HG02885 (cell line): ENCODE data around the gene ACAD10.
"Not testable (repeated sequence)": the region's sequence is repeated elsewhere in the genome, so short reads cannot be mapped to it uniquely, and the experiment has no call there.

Experiments
- ATAC-seq: cut with Tn5 transposase; IDR thresholded peaks from one replicate; pipeline ENCODE4 v1.9.1; 2021; ENCODE audit warnings: mild to moderate bottlenecking; ENCODE audit not compliant: unreplicated experiment, poor library complexity

Gene ACAD10

DNA sequence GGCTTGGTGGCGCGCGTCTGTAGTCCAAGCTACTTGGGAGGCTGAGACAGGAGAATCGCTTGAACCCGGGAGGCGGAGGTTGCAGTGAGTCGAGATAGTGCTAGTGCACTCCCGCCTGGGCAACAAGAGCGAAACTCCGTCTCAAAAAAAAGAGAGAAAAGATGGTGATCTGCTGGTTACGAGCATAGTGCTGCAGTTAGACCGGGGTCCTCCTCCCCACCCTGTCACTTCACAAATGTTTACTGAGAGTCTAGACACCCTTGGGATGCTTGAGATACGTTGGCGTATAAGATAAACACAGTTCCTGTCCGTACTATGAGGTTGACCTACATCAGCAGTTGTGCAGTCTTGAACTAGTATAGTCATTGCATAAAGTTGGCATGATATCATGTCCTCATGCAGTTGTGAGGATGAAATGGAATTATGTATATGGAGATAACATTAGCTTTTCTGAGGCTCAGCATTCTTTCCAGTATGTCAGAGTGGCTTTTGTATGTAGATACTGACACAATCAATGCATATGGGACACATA lies 787 bp downstream of the ACAD10 start:
- no peak for ATAC-seq

DNA sequence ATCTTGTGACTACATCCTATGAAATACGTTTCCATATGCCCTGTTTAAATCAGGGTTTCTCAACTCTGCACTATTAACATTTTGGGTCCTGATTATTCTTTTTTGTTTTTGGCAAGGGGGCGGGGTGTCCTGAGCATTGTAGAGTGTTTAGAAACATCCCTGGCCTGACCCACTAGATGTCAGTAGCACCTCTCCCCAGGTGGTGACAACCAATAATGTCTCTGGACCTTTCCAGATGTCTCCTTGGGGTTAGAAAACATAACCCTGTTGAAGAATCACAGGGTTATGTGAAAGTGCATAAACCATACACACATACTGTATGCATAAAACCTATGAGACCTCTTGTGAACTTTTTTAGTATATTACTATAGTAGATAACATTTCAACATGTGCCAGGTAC lies 1.4 kb downstream of the ACAD10 start:
- ATAC-seq: no peak

- no peak for ATAC-seq
Observed at GRCh38 chr12:111687952-111688351, 2.1 kb downstream of the ACAD10 start.

DNA sequence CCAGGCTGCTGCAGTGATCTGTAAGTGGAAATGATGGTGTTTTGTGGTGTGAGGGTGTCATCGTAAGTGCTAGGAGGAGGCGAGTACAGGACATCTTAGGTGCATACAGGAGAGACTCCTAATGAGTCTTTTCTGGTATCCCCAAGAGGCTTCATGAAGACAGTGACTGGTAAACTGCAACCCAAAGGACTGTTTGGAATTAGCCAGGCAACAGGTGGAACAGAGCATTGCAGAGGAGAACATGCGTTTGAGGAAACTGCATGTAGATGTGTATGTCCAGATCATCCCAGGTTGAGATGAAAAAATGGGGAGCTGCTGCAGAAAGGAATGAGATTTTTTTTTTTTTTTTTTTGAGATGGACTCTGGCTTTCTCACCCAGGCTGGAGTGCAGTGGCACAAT lies 5.4 kb downstream of the ACAD10 start:
- no peak for ATAC-seq

DNA sequence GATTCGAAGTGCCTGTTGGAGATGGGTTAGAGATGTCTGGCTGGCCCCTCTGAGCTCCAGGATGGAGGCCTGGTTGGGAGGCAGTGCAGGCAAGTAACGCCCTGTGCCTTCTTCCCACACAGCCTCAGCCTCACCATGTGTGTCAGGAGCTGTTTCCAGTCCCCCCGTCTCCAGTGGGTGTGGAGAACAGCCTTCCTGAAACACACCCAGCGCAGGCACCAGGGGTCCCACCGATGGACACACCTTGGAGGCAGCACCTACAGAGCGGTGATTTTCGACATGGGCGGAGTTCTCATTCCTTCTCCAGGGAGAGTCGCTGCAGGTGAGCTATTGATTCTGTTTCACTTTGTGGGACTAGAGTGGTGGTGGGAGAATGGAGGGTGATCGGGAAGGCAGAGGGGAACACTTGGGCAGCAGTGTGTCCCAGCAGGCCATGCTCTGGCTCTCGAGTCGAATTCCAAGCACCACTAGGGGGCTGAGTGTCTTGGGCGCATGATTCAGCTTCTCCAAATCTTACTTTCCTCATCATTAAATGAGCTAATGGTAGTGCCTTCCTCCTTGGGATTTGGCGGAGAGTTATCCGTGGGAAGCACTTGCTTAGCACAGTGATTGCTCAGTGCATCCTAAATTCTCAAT lies 6.8 kb downstream of the ACAD10 start:
- no peak for ATAC-seq

- no peak for ATAC-seq
Observed at GRCh38 chr12:111693818-111694217, 8.0 kb downstream of the ACAD10 start.

DNA sequence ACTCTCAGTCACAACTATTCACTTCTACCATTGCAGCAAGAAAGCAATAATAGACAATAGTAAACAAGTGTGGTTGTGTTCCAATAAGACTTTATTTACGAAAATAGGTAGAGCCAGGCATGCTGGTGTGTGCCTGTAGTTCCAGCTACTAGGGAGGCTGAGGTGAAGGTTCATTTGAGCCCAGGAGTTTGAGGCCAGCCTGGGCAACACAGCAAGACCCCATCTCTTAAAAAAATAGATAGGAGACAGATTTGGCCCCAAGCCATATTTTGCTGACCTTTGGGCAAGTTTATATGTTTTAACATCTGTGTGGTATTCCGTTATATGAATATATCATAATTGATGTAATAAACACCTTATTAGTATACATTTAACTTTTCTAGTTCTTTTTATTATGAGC lies 14.1 kb downstream of the ACAD10 start:
- no peak for ATAC-seq

DNA sequence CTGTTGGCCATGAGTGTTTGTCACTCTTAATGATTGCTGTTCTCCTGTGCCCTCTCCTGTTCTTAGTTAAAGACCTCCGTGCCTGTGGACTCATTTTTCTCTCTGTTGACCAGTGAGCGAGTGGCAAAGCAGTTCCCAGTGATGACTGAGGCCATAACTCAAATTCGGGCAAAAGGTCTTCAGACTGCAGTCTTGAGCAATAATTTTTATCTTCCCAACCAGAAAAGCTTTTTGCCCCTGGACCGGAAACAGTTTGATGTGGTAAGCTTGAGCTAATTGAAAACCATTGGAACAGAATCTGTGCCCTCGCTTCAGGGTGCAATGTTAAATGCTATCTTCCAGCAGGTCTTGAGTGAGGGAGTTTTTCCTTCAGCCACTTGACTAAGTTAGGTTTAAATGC lies 19.8 kb downstream of the ACAD10 start:
- ATAC-seq: no peak

DNA sequence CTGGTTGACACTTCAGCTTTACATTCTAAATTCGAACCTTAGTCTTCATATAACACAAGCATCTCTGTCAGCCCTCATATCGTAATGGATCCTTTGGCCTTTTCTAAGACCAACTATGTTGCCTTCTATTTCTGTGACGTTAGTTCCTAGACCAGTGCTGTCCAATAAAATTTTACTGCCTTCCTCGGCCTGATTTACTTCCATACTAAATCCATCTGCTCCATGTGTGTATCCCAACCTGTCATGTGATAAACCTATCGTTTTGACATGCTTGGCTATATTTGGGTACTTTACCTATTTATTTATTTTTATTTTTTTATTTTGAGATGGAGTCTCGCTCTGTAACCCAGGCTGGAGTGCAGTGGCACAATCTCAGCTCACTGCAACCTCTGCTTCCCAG lies 20.3 kb downstream of the ACAD10 start:
- ATAC-seq: no peak

DNA sequence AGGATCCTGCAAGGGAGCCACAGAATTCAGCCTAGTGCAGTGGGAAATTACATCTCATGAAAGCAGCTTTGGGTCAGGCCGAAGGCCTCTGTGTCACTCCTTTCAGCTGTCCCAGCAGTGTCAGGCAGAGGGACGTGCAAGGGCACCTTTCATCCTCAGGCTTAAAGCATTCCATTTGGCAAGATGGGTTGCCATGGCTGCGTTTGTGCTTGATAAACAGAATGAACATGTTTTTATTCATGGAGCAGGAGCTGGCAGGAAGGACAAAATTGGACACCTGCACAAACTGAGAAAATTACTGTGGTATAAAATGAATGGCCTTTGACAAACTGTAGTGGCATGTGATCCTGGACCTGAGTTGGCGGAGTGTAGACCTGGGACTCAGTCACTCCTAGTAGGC lies 29.4 kb downstream of the ACAD10 start:
- ATAC-seq: no peak

- not testable (repeated sequence) for ATAC-seq
Observed at GRCh38 chr12:111719316-111719715, 33.5 kb downstream of the ACAD10 start.

GRCh38 chr12:111720457-111720856 lies 34.6 kb downstream of the ACAD10 start:
- no peak for ATAC-seq

GRCh38 chr12:111723646-111724360 lies 38.0 kb downstream of the ACAD10 start:
- not testable (repeated sequence) for ATAC-seq

- no peak for ATAC-seq
Observed at GRCh38 chr12:111728795-111729194, 42.9 kb downstream of the ACAD10 start.

GRCh38 chr12:111730420-111730819 lies 44.6 kb downstream of the ACAD10 start:
- ATAC-seq: no peak

DNA sequence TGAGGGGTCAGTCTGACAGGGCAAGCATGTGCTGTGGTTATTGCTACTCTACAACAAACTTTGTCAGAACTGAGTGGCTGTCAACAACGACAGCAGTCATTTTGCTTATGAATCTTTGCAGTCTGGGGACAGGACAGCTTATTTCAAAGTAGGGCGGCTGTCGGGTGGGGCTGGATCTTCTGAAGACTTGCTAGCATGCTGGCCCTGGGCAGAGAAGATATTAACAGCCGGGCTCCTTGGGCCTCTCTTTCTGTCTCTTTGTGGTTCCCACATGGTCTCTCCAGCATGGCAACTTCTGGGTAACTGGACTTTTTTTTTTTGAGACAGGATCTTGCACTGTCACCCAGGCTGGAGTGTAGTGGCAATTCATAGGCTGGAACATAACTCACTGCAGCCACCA lies 46.9 kb downstream of the ACAD10 start:
- ATAC-seq: no peak

- no peak for ATAC-seq
Observed at GRCh38 chr12:111733340-111733915, 47.6 kb downstream of the ACAD10 start.

DNA sequence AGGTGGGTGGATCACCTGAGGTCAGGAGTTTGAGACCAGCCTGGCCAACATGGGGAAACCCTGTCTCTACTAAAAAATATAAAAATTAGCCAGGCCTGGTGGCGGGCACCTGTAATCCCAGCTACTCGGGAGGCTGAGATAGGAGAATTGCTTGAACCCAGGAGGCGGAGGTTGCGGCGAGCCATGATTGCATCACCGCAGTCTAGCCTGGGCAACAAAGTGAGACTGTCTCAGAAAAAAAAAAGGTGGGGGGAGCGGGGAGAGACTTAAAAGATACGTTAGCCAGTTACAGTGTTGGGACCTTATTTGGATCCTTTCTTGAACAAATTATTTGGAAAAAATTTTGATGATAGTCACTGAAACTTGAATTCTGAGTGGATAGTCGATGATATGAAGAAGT lies 53.7 kb downstream of the ACAD10 start:
- not testable (repeated sequence) for ATAC-seq

GRCh38 chr12:111741235-111741812 lies 55.5 kb downstream of the ACAD10 start:
- no peak for ATAC-seq

DNA sequence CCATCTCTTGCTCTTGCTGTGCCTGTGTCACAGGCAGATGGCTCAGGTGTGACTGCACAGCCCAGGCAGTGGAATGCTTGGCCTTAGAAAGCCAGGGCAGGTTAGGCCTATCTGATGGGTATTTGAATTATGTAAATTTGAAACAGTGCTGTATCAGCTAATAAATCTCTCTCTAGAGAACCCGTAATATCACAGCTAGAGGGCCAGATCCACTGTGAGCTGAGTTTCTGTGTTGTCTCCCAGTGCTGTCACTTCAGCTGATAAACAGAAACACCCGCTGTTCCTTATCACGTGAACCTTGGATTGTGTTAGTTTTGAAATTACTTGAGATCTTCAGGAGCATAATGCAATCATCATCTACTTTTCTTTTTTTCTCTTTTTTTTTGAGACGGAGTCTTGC lies 59.4 kb downstream of the ACAD10 start:
- ATAC-seq: no peak

DNA sequence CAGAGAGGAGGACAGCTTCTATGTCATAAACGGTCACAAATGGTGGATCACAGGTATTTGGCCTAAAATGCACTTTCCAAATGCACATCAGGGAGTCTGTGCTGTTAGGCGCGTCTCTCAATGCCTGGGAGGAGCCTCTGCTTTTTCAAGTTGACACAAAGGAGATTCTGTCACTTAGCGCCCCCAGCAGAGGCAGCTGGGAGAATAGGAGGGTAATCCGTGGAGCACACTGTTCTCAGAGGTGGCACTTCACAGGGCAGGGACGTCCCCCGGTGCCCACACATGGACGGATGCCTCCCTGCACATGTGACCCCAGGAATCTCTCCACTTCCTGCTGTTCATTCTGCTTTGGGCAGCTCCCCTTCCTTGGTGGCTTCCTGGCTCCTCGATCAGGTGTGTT lies 61.5 kb downstream of the ACAD10 start:
- no peak for ATAC-seq
